Measurements from ENCODE around the gene GPRC5D. TPM values are rescaled to one million over a fixed set of nuclear protein-coding genes. Genes with fewer than 3 reads are reported as not detected.
A peak's percentile ranks its signal among the peaks of the same experiment; 100 is the strongest.

GPRC5D gene
- total RNA-seq, 1 donor from 2014 or later, result not detected

- no peak for DNase-seq (ENCODE audit: low spot score)
Observed at GRCh38 chr12:12938541-12938940, 13.4 kb downstream of the GPRC5D start.

- DNase-seq (ENCODE audit: low spot score), result no peak
Observed at GRCh38 chr12:12936983-12937491, 14.9 kb downstream of the GPRC5D start.

GRCh38 chr12:12934556-12934955, 17.4 kb downstream of the GPRC5D start:
- no peak for DNase-seq (ENCODE audit: low spot score)

DNA sequence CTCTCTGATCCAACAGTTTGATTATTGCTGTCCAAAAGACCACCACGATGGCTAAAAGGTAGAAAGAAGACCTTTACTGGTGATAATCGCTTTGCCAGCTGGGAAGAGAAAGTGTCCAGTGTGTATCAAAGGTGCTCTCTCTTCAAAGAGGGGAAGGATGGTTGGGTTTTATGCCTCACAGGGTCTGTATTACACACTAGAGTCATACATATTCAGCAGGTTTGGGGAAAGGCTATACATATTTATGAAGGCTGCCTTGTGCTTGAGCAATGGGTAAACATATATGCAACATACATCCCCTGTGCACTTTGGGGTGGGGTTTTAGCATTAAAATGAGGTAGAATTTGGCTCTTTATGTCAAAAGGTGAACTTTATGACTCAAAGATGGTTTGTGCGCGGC, 18.2 kb downstream of the GPRC5D start:
- no peak for DNase-seq (ENCODE audit: low spot score)

DNA sequence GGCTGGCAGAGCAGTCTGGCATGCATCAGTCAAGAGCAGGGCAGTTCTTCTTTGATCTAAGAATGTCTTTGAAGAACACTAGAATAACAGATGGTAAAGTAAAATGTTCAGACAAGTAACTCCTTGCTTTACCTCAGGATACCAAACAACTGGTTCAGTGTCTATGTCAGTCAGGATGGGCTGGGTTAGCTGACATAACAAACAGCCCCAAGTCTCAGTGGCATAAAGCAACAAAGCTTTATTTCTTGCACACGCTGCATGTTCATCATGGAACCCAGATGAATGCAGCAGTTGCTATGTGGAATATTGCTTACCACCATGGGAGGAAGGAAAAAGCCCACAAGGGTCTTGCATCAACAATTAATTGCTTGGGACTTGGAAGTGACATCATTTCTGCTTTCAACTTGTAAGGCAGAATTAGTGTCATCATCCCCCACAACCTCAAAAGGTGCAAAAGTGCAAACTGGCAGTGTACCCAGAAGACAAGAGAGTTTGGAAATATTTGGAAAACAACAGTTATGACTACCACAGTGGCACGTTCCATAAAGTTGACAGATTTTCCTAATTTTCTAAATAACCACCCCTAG, 21.2 kb downstream of the GPRC5D start:
- DNase-seq (ENCODE audit: low spot score), result no peak

DNA sequence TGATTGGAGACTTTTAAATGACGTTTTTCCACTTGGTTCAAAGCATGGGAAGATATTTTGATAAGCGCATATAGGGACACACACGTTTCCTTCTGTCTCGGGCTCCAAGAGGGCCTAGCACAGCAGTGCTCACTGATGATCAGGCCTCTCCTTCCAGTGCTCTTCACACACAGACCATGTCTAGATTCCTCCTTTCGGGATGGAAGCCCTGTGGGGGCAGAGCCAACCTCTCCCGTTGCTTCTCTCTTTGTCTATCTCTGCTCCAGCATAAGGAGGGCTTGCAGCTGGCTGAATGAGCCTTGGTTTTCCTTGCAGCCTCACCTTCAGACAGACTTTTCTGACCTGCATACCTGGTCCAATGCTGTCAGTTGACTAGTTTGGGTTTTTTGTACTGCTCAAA, 22.3 kb downstream of the GPRC5D start:
- DNase-seq (ENCODE audit: low spot score), result no peak

- no peak for DNase-seq (ENCODE audit: low spot score)
Observed at GRCh38 chr12:12927211-12928079, 24.5 kb downstream of the GPRC5D start.

DNA sequence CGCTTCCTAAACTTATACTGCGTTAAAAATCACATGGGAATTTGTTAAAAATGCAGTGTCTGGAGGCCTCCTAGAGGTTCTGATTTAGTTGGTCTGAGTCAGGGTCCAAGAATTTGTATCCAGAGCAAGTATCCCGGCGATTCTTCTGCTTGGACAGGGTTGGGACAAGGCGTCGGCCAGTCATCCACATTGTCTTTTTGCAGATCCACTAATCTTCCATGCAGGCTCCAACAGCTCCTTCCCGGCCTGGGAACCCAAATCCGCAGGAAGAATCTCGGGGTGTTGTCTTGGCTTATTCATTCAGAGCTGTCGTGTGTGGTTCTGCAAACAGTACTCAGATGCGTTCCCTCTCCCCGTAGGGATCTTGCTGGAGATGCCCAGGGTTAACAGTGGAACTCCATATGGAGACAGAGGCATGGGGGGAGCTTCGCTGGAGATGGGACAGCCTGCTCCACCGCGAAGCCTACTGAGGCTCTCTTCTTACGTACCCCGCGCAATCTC, 25.3 kb downstream of the GPRC5D start:
- no peak for DNase-seq (ENCODE audit: low spot score)

DNA sequence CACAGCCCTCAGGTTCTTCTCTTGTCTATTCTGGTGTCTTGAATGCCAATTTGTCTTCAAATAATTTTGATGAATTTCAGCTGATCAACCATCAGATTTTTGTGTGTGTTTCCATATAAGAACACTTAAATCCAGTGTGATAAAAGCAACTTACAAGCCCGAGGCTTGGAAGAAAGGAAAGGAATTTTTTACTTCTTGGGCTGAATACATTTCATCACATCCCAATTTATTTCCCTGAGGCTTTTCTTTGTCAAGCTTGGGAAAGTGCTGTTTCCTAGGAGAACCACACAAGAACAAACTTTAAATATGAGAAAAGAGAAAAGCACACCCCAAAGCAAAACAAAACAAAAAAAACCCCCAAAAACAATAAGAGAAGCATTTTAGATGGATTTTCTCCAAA, 26.6 kb downstream of the GPRC5D start:
- DNase-seq (ENCODE audit: low spot score), result no peak

- no peak for DNase-seq (ENCODE audit: low spot score)
Observed at GRCh38 chr12:12924169-12924568, 27.8 kb downstream of the GPRC5D start.

- no peak for DNase-seq (ENCODE audit: low spot score)
Observed at GRCh38 chr12:12922978-12923377, 29.0 kb downstream of the GPRC5D start.

- no peak for DNase-seq (ENCODE audit: low spot score)
Observed at GRCh38 chr12:12922191-12922616, 29.8 kb downstream of the GPRC5D start.

- no peak for DNase-seq (ENCODE audit: low spot score)
Observed at GRCh38 chr12:12919666-12920435, 32.1 kb downstream of the GPRC5D start.

- DNase-seq (ENCODE audit: low spot score), result no peak
Observed at GRCh38 chr12:12918781-12919389, 33.1 kb downstream of the GPRC5D start.

- DNase-seq (ENCODE audit: low spot score), result no peak
Observed at GRCh38 chr12:12917517-12917916, 34.5 kb downstream of the GPRC5D start.

GRCh38 chr12:12916135-12916944, 35.6 kb downstream of the GPRC5D start:
- DNase-seq (ENCODE audit: low spot score), result peak; percentile 94

DNA sequence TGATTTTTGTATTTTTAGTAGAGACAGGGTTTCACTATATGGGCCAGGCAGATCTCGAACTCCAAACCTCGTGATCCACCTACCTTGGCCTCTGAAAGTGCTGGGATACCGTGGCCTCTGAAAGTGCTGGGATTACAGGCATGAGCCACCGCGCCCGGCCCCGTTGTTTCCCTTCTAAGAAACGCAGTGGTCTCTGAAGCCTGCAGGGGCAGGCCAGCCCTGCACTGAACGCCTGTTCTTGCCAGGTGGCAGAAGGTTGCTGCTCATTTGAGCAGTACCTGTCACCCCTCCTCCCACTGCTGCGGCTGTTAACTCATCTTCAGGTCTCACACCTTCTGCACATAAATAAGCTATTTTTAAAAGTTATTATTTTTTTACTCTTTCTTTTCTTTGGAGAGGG, 36.3 kb downstream of the GPRC5D start:
- no peak for DNase-seq (ENCODE audit: low spot score)

DNA sequence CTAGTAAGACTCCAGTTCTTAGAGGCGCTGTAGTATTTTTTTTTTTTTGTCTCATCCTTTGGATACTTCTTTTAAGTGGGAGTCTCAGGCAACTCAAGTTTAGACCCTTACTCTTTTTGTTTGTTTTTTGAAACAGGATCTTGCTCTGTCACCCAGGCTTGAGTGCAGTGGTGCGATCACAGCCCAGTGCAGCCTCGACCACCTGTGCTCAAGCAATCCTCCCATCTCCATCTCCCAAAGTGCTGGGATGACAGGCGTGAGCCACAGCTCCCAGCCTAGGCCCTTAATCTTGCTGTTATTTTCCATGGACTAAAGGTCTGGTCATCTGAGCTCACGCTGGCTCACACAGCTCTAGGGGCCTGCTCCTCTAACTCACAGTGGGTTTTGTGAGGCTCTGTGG, 39.3 kb downstream of the GPRC5D start:
- no peak for DNase-seq (ENCODE audit: low spot score)

DNA sequence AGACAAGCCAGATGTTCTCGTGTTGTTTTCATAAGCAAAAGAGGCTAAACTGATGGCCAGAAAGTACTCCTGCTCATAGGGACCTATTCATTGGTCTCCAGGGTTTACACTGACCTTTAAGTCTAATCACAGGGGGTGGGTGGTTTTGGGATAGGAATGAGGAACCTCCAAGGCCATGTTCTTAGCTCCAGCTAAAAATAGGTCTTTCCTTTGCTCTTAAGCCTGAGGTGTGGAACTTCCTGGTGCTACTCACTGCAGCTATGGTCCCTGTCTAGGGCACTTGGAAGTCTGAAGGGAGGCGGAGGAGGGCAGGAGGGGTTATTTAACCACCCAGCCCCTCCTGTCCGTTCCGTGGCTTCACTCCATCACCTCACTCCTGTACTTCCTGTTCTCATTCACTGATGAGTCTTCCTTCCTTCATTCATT, 42.0 kb downstream of the GPRC5D start:
- no peak for DNase-seq (ENCODE audit: low spot score)
